ENCODE results near the gene PSMC2. TPM values are rescaled to one million over a fixed set of nuclear protein-coding genes. Genes with fewer than 3 reads are reported as not detected.

Gene PSMC2
- total RNA-seq = 100 to 1,000 TPM; 139 to 143 TPM

DNA sequence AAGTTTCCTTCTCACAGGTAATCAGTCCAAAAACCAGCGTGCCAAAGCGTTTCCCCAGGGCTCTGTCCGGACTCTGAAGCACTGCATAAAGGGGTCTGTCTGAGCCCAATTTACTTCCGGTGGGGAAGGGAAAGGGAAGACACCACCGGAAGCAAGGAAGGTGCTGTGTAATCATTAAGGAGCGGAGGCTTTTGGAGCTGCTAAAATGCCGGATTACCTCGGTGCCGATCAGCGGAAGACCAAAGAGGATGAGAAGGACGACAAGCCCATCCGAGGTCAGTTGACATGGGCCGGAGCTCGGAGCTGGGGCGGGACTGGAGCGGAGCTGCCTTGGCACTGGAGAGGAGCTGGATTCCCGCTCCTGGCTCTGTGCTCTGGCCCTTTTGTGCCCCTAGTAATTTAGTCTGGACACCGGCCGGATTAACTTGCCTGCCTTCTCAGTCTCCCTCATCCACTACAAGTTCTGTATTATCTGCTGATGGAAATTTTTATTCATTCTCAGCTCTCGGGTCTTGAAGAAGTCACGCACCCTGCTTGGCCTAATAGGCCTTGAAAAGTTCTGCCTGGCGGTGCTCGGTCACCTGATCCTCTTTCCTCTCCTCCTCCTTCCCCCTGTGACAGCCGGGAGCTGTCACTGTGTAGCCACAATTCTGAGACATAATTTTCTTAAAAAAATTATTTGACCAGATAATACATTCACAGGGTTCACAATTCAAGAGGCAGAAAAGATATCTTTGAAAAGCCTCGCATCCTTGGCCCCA lies at the start of gene PSMC2:
PSMC2 (plus strand) TSS at position 137 of the 761 bp plus-strand sequence; CDS start at position 206, 69 bp downstream.
- H3K4me1 Mint-ChIP-seq = peaks cover 53% of the 10 kb centered on the region
- H3K36me3 Mint-ChIP-seq (ENCODE audit: low read depth) = peaks cover 21% of the 10 kb centered on the region
- peak within 1 kb of the TSS; percentile 93 for H3K4me3 Mint-ChIP-seq
- peak; percentile 88 for DNase-seq
- ChIA-PET POLR2A (no interaction called here), CTCF (interaction anchor here (0.7 to 1.0 kb wide), 2 partner anchors 9 to 13 kb away, joined by 3 to 4 read pairs; no protein-coding TSS in a partner anchor)
- no peaks in the 10 kb centered on the region for H3K27me3 Mint-ChIP-seq
- no peaks in the 10 kb centered on the region for H3K9me3 Mint-ChIP-seq
- peak within 1 kb of the TSS; percentile 97 for H3K27ac Mint-ChIP-seq

DNA sequence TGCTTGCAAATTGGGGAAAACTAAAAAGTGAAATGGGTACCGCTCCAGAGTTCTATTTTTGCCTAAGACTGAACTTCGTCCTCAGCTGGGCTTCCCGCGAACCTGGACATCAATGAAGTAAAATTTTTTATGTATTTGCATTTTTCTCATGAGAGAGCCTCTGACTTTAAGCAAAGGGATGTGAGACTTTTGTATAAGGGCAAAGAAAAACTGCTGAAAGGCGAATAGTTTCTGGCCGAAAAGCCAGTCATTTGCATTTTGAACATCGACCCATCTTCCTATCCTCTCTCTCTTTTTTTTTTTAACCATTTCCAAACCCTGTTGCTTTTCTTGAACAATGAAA lies 49.6 kb upstream of the PSMC2 start:
- H3K36me3 Mint-ChIP-seq (ENCODE audit: low read depth) = peaks cover 29% of the 10 kb centered on the region
- CTCF ChIA-PET = interaction anchor here (0.7 to 2.9 kb wide), 2 partner anchors 14 to 111 kb away, joined by 4 to 9 read pairs; no protein-coding TSS in a partner anchor
- H3K27ac Mint-ChIP-seq = peak overlapping the region; percentile 88
- no peak for DNase-seq
- H3K9me3 Mint-ChIP-seq = no peaks in the 10 kb centered on the region
- POLR2A ChIA-PET = no interaction called here
- peaks cover 7% of the 10 kb centered on the region for H3K27me3 Mint-ChIP-seq
- peaks cover 41% of the 10 kb centered on the region for H3K4me1 Mint-ChIP-seq
- H3K4me3 Mint-ChIP-seq = peak overlapping the region; percentile 84

DNA sequence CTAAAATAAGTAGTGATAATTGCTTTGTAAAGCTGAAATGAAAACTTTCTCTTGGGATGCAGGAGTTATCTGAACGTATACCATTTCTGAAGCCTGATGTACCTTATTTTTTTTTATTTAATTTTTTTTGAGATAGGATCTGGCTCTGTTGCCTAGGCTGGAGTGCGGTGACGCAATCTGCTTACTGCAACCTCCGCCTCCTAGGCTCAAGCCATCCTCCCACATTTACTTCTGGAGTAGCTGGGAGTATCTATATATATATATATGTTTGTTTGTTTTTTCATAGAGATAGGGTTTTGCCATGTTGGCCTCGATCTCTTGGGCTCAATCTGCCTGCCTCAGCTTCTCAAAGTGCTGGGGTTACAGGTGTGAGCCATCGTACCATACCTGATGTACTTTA lies 47.8 kb upstream of the PSMC2 start:
- Mint-ChIP-seq H3K4me3 (no peak overlapping the region), H3K27ac (peak overlapping the region; percentile 9), H3K36me3 (ENCODE audit: low read depth) (peaks cover 43% of the 10 kb centered on the region), H3K27me3 (no peaks in the 10 kb centered on the region), H3K9me3 (no peaks in the 10 kb centered on the region), H3K4me1 (peaks cover 47% of the 10 kb centered on the region)
- no peak for DNase-seq
- ChIA-PET POLR2A (no interaction called here), CTCF (interaction anchor here (1.3 to 2.9 kb wide), 2 partner anchors 8 to 13 kb away, joined by 4 to 9 read pairs; no protein-coding TSS in a partner anchor)

DNA sequence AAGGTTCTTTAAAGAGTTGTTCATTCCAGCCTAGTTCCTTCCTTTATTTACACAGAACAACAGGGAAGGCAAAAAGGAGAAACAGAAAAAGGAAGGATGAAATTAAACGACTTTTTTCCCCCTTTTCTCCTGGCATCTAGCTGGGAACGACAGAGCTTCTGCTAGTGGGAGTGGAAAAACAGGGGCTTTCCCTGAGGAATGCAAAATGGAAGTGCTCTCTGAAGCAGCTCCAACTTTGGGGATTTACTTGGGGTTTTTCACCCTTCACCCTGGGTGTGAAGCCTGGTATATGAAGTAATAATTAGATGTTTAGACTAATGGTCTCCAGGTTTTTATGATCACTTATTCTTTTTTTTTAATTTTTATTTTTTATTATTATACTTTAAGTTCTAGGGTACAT lies 46.0 kb upstream of the PSMC2 start:
- Mint-ChIP-seq H3K36me3 (ENCODE audit: low read depth) (peaks cover 54% of the 10 kb centered on the region), H3K9me3 (no peaks in the 10 kb centered on the region), H3K4me3 (no peak overlapping the region), H3K4me1 (peaks cover 42% of the 10 kb centered on the region), H3K27ac (no peak overlapping the region), H3K27me3 (no peaks in the 10 kb centered on the region)
- CTCF ChIA-PET = interaction anchor here (1.2 kb wide), 1 partner anchor 8 kb away, joined by 3 read pairs; no protein-coding TSS in a partner anchor
- POLR2A ChIA-PET = no interaction called here
- DNase-seq = no peak

DNA sequence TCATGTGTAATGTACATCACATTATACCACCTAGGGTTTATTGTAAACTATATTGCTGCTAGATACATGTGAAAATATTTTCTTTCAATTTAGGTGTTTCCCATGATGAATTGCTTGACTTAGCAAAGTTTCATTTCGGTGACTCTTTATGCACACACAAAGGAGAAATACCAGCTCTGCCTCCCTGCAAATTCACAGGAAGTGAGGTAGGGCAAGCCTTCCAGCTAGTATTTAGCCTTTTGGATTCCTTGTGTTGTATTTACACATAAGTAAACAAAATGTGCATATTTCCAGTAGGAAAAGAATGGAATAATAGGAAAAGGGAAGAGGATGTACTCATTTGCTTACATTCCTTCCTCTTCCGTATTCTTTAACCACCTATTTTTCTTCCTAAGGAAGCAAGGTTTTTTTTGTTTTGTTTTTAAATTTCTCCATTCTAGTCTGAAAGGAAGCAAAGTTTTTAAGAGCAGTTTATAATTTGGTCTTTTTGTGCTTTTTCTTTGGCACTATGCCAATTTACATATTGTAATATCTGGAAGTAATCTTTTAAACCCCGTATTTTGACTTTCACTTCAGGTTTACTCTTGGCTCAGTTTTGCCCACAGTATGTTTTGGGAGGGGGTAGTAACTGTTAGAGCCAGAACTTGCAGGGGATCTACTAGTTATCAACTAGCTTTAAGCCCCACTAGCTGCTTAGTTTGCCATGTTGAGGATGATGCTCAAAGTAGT lies 39.8 kb upstream of the PSMC2 start:
- ChIA-PET POLR2A (interaction anchor here (0.6 kb wide), 1 partner anchor 105 kb away, joined by 3 read pairs; no protein-coding TSS in a partner anchor), CTCF (interaction anchor here (0.6 to 1.3 kb wide), 2 partner anchors 9 to 65 kb away, joined by 4 read pairs; no protein-coding TSS in a partner anchor)
- Mint-ChIP-seq H3K27ac (no peak overlapping the region), H3K9me3 (no peaks in the 10 kb centered on the region), H3K4me1 (peaks cover 10% of the 10 kb centered on the region), H3K27me3 (no peaks in the 10 kb centered on the region), H3K4me3 (no peak overlapping the region), H3K36me3 (ENCODE audit: low read depth) (peaks cover 68% of the 10 kb centered on the region)
- no peak for DNase-seq

DNA sequence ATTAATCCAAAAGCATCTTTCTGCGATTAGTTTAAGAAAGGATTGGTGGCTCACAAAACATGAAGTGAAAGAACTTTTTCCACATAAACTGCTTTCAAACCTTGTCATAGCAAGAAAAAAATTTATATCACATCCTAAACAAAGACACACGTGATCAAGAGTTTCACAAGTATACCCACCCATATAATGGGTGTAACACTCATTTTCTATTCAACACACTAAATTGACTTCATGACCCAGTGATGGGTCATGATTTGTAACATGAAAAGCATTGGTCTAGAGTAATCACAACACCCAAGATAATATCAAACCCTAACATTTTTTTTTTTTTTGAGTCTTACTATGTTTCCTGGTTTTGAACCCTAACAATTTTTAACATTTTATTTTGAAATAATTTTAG lies 32.6 kb upstream of the PSMC2 start:
- Mint-ChIP-seq H3K4me1 (peaks cover 3% of the 10 kb centered on the region), H3K27me3 (no peaks in the 10 kb centered on the region), H3K36me3 (ENCODE audit: low read depth) (peaks cover 75% of the 10 kb centered on the region), H3K4me3 (no peak overlapping the region), H3K9me3 (no peaks in the 10 kb centered on the region), H3K27ac (no peak overlapping the region)
- ChIA-PET POLR2A (no interaction called here), CTCF (interaction anchor here (0.9 kb wide), 1 partner anchor 11 kb away, joined by 5 read pairs; no protein-coding TSS in a partner anchor)
- DNase-seq = no peak

DNA sequence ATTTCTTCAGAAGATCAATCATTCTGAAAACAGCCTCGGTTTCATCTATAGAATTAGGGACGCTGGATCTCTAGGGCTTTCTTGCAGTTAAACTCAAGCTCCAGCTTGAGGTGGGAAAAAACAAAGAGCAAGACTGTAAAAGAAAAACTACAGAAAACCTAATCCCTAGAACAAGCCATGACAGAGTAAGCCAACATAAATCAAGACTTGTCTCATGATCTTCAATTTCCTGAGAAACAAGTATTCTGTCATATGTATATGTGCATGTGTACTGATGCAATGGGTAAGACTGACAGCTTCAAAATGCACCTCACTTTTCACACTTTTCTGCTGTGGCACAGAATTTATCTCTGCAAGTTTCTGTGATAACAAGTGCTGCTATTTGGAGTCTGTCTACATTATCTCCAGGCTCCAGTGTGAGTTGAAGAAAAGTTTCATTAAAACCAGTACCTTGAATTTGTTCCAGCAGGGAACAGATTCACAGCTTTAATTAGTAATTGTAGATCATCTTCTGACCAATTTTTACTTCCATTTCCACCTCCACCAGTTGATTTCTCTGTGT lies 31.0 kb upstream of the PSMC2 start:
- Mint-ChIP-seq H3K27me3 (no peaks in the 10 kb centered on the region), H3K9me3 (no peaks in the 10 kb centered on the region), H3K4me1 (peaks cover 3% of the 10 kb centered on the region), H3K36me3 (ENCODE audit: low read depth) (peaks cover 70% of the 10 kb centered on the region), H3K4me3 (no peak overlapping the region), H3K27ac (no peak overlapping the region)
- ChIA-PET POLR2A (no interaction called here), CTCF (interaction anchor here (0.6 kb wide), 1 partner anchor 10 kb away, joined by 3 read pairs; no protein-coding TSS in a partner anchor)
- no peak for DNase-seq

DNA sequence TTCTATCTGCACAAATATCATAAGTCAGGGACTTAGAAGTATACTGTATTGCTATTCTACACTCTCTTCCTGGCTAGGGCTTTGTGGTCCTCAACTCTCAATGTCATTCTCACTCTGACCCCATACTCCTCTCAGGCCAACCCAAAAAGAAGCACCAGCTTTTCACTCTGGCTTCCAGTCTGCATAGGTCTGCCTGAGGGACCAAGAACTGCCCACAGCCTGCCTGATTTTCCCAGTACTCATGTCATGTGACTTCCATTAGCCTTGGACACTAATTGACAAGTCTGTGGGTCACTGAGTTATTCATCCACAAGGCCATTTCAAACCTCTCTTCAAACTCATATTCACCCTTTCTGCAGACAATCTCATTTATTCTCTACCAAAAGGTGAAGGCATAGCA lies 30.4 kb upstream of the PSMC2 start:
- Mint-ChIP-seq H3K4me3 (no peak overlapping the region), H3K27ac (peak overlapping the region; percentile 3), H3K9me3 (no peaks in the 10 kb centered on the region), H3K27me3 (no peaks in the 10 kb centered on the region), H3K36me3 (ENCODE audit: low read depth) (peaks cover 66% of the 10 kb centered on the region), H3K4me1 (peaks cover 3% of the 10 kb centered on the region)
- DNase-seq = no peak
- POLR2A ChIA-PET = no interaction called here
- CTCF ChIA-PET = interaction anchor here (0.9 kb wide), 1 partner anchor 16 kb away, joined by 3 read pairs; no protein-coding TSS in a partner anchor

DNA sequence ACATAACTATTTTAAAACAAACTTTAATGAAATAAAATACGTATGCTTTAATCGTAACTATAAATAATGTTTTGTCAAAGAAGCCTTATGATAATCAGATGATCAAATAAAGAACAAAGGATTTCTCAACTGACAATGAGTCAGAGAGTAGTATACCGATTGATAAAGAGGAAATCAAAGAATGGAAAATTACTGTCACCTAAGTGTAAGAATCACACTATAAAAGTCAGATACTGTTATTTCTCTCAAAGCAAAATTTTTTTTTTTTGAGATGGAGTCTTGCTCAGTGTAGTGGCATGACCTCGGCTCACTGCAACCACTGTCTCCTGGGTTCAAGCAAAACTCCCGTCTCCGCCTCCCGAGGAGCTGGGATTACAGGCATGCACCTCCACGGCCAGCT lies 21.7 kb upstream of the PSMC2 start:
- peaks cover 5% of the 10 kb centered on the region for H3K4me1 Mint-ChIP-seq
- no peak overlapping the region for H3K27ac Mint-ChIP-seq
- H3K36me3 Mint-ChIP-seq (ENCODE audit: low read depth) = peaks cover 26% of the 10 kb centered on the region
- CTCF ChIA-PET = interaction anchor here (0.9 kb wide), 1 partner anchor 14 kb away, joined by 3 read pairs; no protein-coding TSS in a partner anchor
- no peaks in the 10 kb centered on the region for H3K27me3 Mint-ChIP-seq
- H3K9me3 Mint-ChIP-seq = no peaks in the 10 kb centered on the region
- DNase-seq = no peak
- H3K4me3 Mint-ChIP-seq = no peak overlapping the region
- POLR2A ChIA-PET = no interaction called here

DNA sequence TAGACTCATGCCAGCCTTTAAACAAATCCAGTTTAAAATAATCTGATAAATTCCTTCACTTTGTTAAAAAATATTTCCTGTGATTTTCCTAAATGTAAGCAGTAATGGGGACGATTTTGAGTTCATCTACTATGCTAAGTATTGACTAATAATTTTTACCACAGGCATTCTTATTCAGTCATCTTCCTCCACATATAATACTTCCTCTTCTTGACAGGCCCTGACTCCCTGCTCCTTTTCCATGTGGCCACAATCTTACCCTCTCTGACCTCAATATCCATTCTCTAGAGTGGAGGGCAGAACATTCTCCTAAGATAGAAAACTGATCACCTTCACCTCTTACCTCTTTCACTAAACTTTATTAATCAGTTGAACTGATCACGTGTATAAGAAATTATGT lies 10.7 kb upstream of the PSMC2 start:
- Mint-ChIP-seq H3K36me3 (ENCODE audit: low read depth) (peaks cover 56% of the 10 kb centered on the region), H3K4me1 (peaks cover 19% of the 10 kb centered on the region), H3K9me3 (no peaks in the 10 kb centered on the region), H3K27ac (no peak overlapping the region), H3K27me3 (no peaks in the 10 kb centered on the region), H3K4me3 (no peak overlapping the region)
- CTCF ChIA-PET = interaction anchor here (0.7 kb wide), 1 partner anchor 528 kb away, joined by 4 read pairs; no protein-coding TSS in a partner anchor
- no peak for DNase-seq
- POLR2A ChIA-PET = no interaction called here

DNA sequence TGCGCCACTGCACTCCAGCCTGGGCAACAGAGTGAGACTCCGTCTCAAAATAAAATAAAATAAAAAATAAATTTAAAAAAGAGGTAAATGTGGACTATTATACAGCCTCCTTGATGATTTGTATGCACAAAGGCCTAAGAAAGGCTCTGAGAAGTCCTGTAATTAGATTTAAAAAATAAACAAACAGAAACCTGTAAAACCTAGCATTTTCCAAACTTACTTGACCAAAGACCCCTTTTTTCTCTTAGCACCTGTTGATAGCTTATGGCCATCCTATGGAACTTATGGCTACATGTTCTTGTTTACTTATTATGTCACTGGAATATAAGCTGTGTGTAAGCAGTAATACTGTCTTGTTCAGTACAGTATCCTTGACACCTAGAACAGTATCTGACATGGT lies 8.6 kb upstream of the PSMC2 start:
- Mint-ChIP-seq H3K27me3 (no peaks in the 10 kb centered on the region), H3K9me3 (no peaks in the 10 kb centered on the region), H3K27ac (no peak overlapping the region), H3K36me3 (ENCODE audit: low read depth) (peaks cover 51% of the 10 kb centered on the region), H3K4me3 (no peak overlapping the region), H3K4me1 (peaks cover 26% of the 10 kb centered on the region)
- CTCF ChIA-PET = interaction anchor here (1.2 kb wide), 1 partner anchor 9 kb away, joined by 4 read pairs; the partner anchor contains the start of gene PSMC2
- no peak for DNase-seq
- POLR2A ChIA-PET = no interaction called here

DNA sequence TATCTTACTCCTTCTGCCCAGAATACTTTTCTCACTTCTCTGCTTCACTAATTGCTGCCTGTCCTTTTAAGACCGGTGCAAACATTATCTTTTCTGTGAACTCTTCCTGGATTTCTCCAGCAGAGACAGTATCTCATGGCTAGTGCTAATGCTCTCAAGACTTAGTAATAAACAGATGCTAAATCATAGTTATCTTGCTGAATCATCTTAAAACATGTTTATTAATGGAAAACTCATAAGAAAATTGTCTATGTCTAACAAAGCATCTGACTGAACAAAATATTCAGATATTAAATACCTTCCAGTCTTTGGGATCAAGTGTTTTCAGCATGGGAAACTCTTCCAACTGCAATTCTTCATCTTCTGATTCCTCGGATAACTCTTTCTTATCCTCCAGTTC lies 6.0 kb upstream of the PSMC2 start:
- H3K4me1 Mint-ChIP-seq = peaks cover 36% of the 10 kb centered on the region
- POLR2A ChIA-PET = no interaction called here
- peaks cover 46% of the 10 kb centered on the region for H3K36me3 Mint-ChIP-seq (ENCODE audit: low read depth)

DNA sequence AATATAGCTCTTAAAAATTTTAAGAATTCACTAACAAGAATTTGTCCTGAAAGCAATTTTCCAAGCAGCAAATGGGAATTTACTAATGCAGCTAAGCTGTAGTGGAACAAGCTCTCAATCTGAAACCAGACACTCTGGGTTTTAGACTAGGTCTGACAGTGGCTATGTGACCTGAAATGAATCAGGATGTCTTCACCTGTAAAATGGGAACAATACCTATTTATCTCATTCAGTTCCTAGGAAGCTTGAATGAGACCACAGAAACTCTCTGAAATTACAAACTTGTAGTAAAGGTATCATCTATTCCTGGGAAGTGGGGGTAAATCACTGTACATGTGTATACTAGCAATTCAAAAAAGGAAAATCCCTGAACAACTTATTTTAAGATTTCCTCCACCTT lies 4.1 kb upstream of the PSMC2 start:
- peaks cover 31% of the 10 kb centered on the region for H3K36me3 Mint-ChIP-seq (ENCODE audit: low read depth)
- H3K27me3 Mint-ChIP-seq = no peaks in the 10 kb centered on the region
- no peak for DNase-seq
- ChIA-PET POLR2A (no interaction called here), CTCF (interaction anchor here (1.4 kb wide), 1 partner anchor 12 kb away, joined by 4 read pairs; no protein-coding TSS in a partner anchor)
- H3K27ac Mint-ChIP-seq = peak overlapping the region; percentile 33
- peaks cover 45% of the 10 kb centered on the region for H3K4me1 Mint-ChIP-seq
- H3K4me3 Mint-ChIP-seq = peak overlapping the region; percentile 92
- H3K9me3 Mint-ChIP-seq = no peaks in the 10 kb centered on the region

More for the DNA sequence above, 6.0 kb upstream of the PSMC2 start:
- H3K4me3 Mint-ChIP-seq = no peak overlapping the region
- DNase-seq = no peak
- CTCF ChIA-PET = no interaction called here
- no peak overlapping the region for H3K27ac Mint-ChIP-seq
- no peaks in the 10 kb centered on the region for H3K27me3 Mint-ChIP-seq
- no peaks in the 10 kb centered on the region for H3K9me3 Mint-ChIP-seq
